Measurements from ENCODE around the gene SNAP47.

GRCh38 chr1:227792216-227793078 lies 57.2 kb downstream of the SNAP47 start:
- TF ChIP-seq GLIS3 (CRISPR knock-in tag; IDR thresholded peaks at IDR 0.05) (no peak), RARB (CRISPR knock-in tag; IDR thresholded peaks at IDR 0.05) (no peak), ARNTL (CRISPR knock-in tag; IDR thresholded peaks at IDR 0.05; ENCODE audit: borderline replicate concordance, low read depth) (no peak), ZFP3 (CRISPR knock-in tag; IDR thresholded peaks at IDR 0.05) (no peak), OSR1 (CRISPR knock-in tag; IDR thresholded peaks at IDR 0.05) (no peak), SNAI2 (CRISPR knock-in tag; IDR thresholded peaks at IDR 0.05) (no peak), ZFP30 (CRISPR knock-in tag; IDR thresholded peaks at IDR 0.05) (no peak), ZNF70 (CRISPR knock-in tag; IDR thresholded peaks at IDR 0.05) (no peak), ZC3H10 (CRISPR knock-in tag; IDR thresholded peaks at IDR 0.05) (no peak)
- TF ChIP-seq, protein P1, sequence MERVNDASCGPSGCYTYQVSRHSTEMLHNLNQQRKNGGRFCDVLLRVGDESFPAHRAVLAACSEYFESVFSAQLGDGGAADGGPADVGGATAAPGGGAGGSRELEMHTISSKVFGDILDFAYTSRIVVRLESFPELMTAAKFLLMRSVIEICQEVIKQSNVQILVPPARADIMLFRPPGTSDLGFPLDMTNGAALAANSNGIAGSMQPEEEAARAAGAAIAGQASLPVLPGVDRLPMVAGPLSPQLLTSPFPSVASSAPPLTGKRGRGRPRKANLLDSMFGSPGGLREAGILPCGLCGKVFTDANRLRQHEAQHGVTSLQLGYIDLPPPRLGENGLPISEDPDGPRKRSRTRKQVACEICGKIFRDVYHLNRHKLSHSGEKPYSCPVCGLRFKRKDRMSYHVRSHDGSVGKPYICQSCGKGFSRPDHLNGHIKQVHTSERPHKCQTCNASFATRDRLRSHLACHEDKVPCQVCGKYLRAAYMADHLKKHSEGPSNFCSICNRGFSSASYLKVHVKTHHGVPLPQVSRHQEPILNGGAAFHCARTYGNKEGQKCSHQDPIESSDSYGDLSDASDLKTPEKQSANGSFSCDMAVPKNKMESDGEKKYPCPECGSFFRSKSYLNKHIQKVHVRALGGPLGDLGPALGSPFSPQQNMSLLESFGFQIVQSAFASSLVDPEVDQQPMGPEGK (CRISPR knock-in tag; IDR thresholded peaks at IDR 0.05; ENCODE audit: borderline replicate concordance): no peak
- TF ChIP-seq, protein P2, sequence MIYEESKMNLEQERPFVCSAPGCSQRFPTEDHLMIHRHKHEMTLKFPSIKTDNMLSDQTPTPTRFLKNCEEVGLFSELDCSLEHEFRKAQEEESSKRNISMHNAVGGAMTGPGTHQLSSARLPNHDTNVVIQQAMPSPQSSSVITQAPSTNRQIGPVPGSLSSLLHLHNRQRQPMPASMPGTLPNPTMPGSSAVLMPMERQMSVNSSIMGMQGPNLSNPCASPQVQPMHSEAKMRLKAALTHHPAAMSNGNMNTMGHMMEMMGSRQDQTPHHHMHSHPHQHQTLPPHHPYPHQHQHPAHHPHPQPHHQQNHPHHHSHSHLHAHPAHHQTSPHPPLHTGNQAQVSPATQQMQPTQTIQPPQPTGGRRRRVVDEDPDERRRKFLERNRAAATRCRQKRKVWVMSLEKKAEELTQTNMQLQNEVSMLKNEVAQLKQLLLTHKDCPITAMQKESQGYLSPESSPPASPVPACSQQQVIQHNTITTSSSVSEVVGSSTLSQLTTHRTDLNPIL (CRISPR knock-in tag; IDR thresholded peaks at IDR 0.05; ENCODE audit: low read depth): no peak

Data from SK-N-SH treated with all-trans-retinoic acid at 6 μM for 48 hours (cell line).